K562 (cell line): ENCODE data around the gene HSD17B11. TPM values are rescaled to one million over a fixed set of nuclear protein-coding genes. Genes with fewer than 3 reads are reported as not detected.
A peak's percentile ranks its signal among the peaks of the same experiment; 100 is the strongest.

ENCODE experiments used
- ATAC-seq: fragments of 200-7000 bp; cut with Tn5 transposase; 3 replicates; pipeline ENCODE4 v1.9.1; 2020; ENCODE audit warnings: moderate library complexity
- BruUV-seq: library from RNA; stranded (reverse); fragments of 400-500 nt; replicated peaks from 2 replicates; lab custom pipeline; 2021; lab: Mats Ljungman, UMichigan
- CTCF ChIA-PET: fragments of 300-600 bp; formaldehyde crosslinking; extraction: SDS; loops from one replicate; lab custom pipeline; 2021; ENCODE audit warnings: low intra/inter-chr PET ratio; lab: Yijun Ruan, JAX
- POLR2A ChIA-PET: fragments of 300-600, 350-650 bp; sonication (Branson Sonifier 250); formaldehyde crosslinking; extraction: SDS; loops from one replicate; lab custom pipeline; 2021; ENCODE audit warnings: antibody characterized with exemption, inconsistent platforms; lab: Yijun Ruan, JAX
- DNase-seq, 4 experiments: peaks; one replicate each; pipeline versions ENCODE4 v3.0.0 to v3.0.0-alpha.2; 2011 to 2018; ENCODE audit warnings: low spot score in 3 of 4, mixed read lengths in 3 of 4; ENCODE audit errors: extremely low read depth in 1 of 4
- FAIRE-seq: peaks from 2 replicates; lab custom pipeline; 2011; peaks lifted over from hg19 to GRCh38; lab: Jason Lieb, UNC
- H2AFZ ChIP-seq: 2 replicates; pipeline ENCODE4 v1.6.0; 2011; ENCODE audit warnings: low read depth, low read length, control low read depth, inconsistent platforms
- H3K27ac ChIP-seq: fragments of 200-600 bp; 3 replicates; pipeline ENCODE4 v1.8.0; 2011; ENCODE audit warnings: low read depth, mild to moderate bottlenecking, control low read depth, inconsistent platforms, low read length, moderate library complexity, mixed read lengths; ENCODE audit errors: extremely low read depth
- H3K27me3 ChIP-seq, 2 experiments: fragments of 300-600 bp in 1 of 2; 2 replicates in 1 of 2; 3 replicates in 1 of 2; pipeline versions ENCODE4 v1.6.0 to v1.8.0; 2011; ENCODE audit warnings: inconsistent platforms in 2 of 2, low read length in 2 of 2, mild to moderate bottlenecking in 1 of 2, mixed read lengths in 1 of 2, moderate library complexity in 1 of 2; ENCODE audit not compliant: control insufficient read depth in 2 of 2, insufficient read depth in 2 of 2
- H3K36me3 ChIP-seq: fragments of 300-600 bp; 3 replicates; pipeline ENCODE4 v1.8.0; 2011; ENCODE audit warnings: mild to moderate bottlenecking, low read length, inconsistent platforms; ENCODE audit not compliant: control insufficient read depth, insufficient read depth
- H3K4me1 ChIP-seq, 2 experiments: fragments of 200-600 bp in 1 of 2; replicated peaks in 1 of 2; 2 replicates in 1 of 2; 3 replicates in 1 of 2; pipeline versions ENCODE4 v1.5.1 to v1.8.0; 2011; ENCODE audit warnings: inconsistent platforms in 2 of 2, low read length in 2 of 2, mild to moderate bottlenecking in 1 of 2, mixed read lengths in 1 of 2, moderate library complexity in 1 of 2; ENCODE audit not compliant: control insufficient read depth in 2 of 2, insufficient read depth in 2 of 2
- H3K4me2 ChIP-seq: 2 replicates; pipeline ENCODE4 v1.6.1; 2011; ENCODE audit warnings: low read length, control low read depth, inconsistent platforms, mixed read lengths; ENCODE audit not compliant: insufficient read depth
- H3K4me3 ChIP-seq: fragments of 200-600 bp; sonication (generic), shearing (Covaris generic); 2 replicates; pipeline ENCODE4 v1.5.1; 2016; ENCODE audit warnings: control low read depth, inconsistent platforms
- H3K79me2 ChIP-seq: fragments of 200-600 bp; 3 replicates; pipeline ENCODE4 v1.8.0; 2011; ENCODE audit warnings: low read length, inconsistent platforms; ENCODE audit not compliant: control insufficient read depth, insufficient read depth
- H3K9ac ChIP-seq, 2 experiments: 2 replicates each; pipeline versions ENCODE4 v1.6.0 to v1.6.1; 2011; ENCODE audit warnings: low read depth in 2 of 2, low read length in 2 of 2, control low read depth in 1 of 2, inconsistent platforms in 1 of 2, mild to moderate bottlenecking in 1 of 2, mixed read lengths in 1 of 2; ENCODE audit not compliant: insufficient read depth in 1 of 2
- H3K9me1 ChIP-seq: one replicate; pipeline ENCODE4 v1.6.0; 2011; ENCODE audit warnings: inconsistent platforms, mild to moderate bottlenecking, low read length, moderate library complexity; ENCODE audit not compliant: control insufficient read depth, insufficient read depth
- H3K9me3 ChIP-seq: replicated peaks from 2 replicates; pipeline ENCODE4 v1.5.1; 2011; ENCODE audit warnings: low read depth, low read length, inconsistent platforms; ENCODE audit not compliant: control insufficient read depth, insufficient read depth
- H4K20me1 ChIP-seq: replicated peaks from 2 replicates; pipeline ENCODE4 v1.6.1; 2011; ENCODE audit warnings: low read length, inconsistent platforms, mixed read lengths; ENCODE audit not compliant: control insufficient read depth, insufficient read depth
- HSF4 ChIP-seq: fragments of 250-450 bp; sonication (Bioruptor Pico); IDR thresholded peaks from 2 replicates; pipeline ENCODE4 v2.1.2; 2022; ENCODE audit warnings: mild to moderate bottlenecking, moderate library complexity, borderline replicate concordance
- JUN ChIP-seq, 2 experiments: sonication (generic) in 1 of 2; formaldehyde crosslinking in 1 of 2; IDR thresholded peaks; 2 replicates each; pipeline versions ENCODE4 v1.6.1 to v1.8.0; 2012 to 2022; ENCODE audit warnings: borderline replicate concordance in 2 of 2, mild to moderate bottlenecking in 2 of 2, improper control_type of control experiment in 1 of 2, low read depth in 1 of 2, low read length in 1 of 2, missing genetic modification reagents in 1 of 2
- OTX1 ChIP-seq: fragments of 450-650 bp; formaldehyde crosslinking; IDR thresholded peaks from 2 replicates; pipeline ENCODE4 v1.4.0; 2022; ENCODE audit warnings: mild to moderate bottlenecking
- PKNOX1 ChIP-seq: fragments of 450-650 bp; IDR thresholded peaks from 2 replicates; pipeline ENCODE4 v1.6.1; 2016
- RBM17 ChIP-seq: fragments of 200-400 bp; formaldehyde crosslinking; IDR thresholded peaks from 2 replicates; pipeline ENCODE4 v1.6.1; 2017; ENCODE audit warnings: low read depth, mild to moderate bottlenecking, low read length, borderline replicate concordance
- RBM34 ChIP-seq: fragments of 200-400 bp; formaldehyde crosslinking; IDR thresholded peaks from 2 replicates; pipeline ENCODE4 v1.6.1; 2018; ENCODE audit warnings: low read length, borderline replicate concordance; ENCODE audit not compliant: insufficient read depth
- XRCC4 ChIP-seq: IDR thresholded peaks from one replicate; pipeline ENCODE4 v1.6.1; 2011; ENCODE audit not compliant: insufficient read depth, insufficient read length; ENCODE audit errors: extremely low read depth
- YY1 ChIP-seq, 3 experiments: IDR thresholded peaks; 2 replicates each; pipeline ENCODE4 v1.6.1; 2011; ENCODE audit warnings: low read length in 2 of 3, mild to moderate bottlenecking in 2 of 3, moderate library complexity in 2 of 3, borderline replicate concordance in 1 of 3, control low read depth in 1 of 3, low read depth in 1 of 3; ENCODE audit not compliant: insufficient read depth in 3 of 3, insufficient replicate concordance in 2 of 3, control insufficient read depth in 1 of 3, insufficient read length in 1 of 3; ENCODE audit errors: extremely low read depth in 1 of 3
- WGBS: fragments of 100-300 bp; shearing (Covaris generic); methylation state at CpG from one replicate; pipeline ENCODE4 v1.1.6; 2016; ENCODE audit warnings: low coverage, mixed read lengths; ENCODE audit not compliant: insufficient coverage; ENCODE audit errors: missing lambda C conversion rate; 5-methylcytosine and 5-hydroxymethylcytosine counted together
- in situ Hi-C: fragments of 300-500 bp; cut with MboI; formaldehyde crosslinking; loops from 4 replicates; pipeline ENCODE4 v1.15.0; 2018; ENCODE audit warnings: inconsistent platforms, mixed read lengths
- intact Hi-C: fragments of 100-400 bp; cut with micrococcal nuclease; formaldehyde crosslinking; loops from 2 replicates; pipeline ENCODE4 v1.14.2; 2022
- polyA plus RNA-seq, 8 experiments: library from polyadenylated mRNA; depleted of rRNA in 4 of 8; stranded (reverse) in 5 of 8; unstranded in 3 of 8; fragments of >200 nt; fragmentation: Nextera tagmentation in 2 of 8; fragmentation: Illumina TruSeq in 1 of 8; extraction: Ambion mirVana in 2 of 8; extraction: Trizol in 1 of 8; gene quantifications; 2 replicates each; pipeline versions ENCODE4 v1.2.1 to v1.2.3, GENCODE V29; 2011 to 2014; ENCODE audit warnings: inconsistent platforms in 1 of 8, missing spikeins in 1 of 8
- total RNA-seq, 7 experiments: library from RNA; depleted of rRNA in 6 of 7; stranded (reverse); fragments of >200 nt in 6 of 7; fragmentation: Illumina TruSeq in 2 of 7; extraction: Trizol in 2 of 7; gene quantifications; 2 replicates each; pipeline versions ENCODE4 v1.2.1 to v1.2.3, GENCODE V29; 2011 to 2021; ENCODE audit warnings: low replicate concordance in 1 of 7
- TF ChIP-seq, protein P1 (sequence below): fragments of 450-650 bp; formaldehyde crosslinking; IDR thresholded peaks from 2 replicates; pipeline ENCODE4 v1.4.0; 2020; ENCODE audit warnings: mild to moderate bottlenecking
- TF ChIP-seq, protein P2 (sequence below): sonication (generic); formaldehyde crosslinking; IDR thresholded peaks from 2 replicates; pipeline ENCODE4 v1.8.1; 2023; ENCODE audit warnings: mild to moderate bottlenecking, missing genetic modification reagents

The HSD17B11 gene
- total and polyA plus RNA-seq, 9 of the 15 experiments (the other 6 are each of a cell fraction or from before 2014, with no cell fraction given) = 26.0 to 108 (median 81.0) TPM

DNA sequence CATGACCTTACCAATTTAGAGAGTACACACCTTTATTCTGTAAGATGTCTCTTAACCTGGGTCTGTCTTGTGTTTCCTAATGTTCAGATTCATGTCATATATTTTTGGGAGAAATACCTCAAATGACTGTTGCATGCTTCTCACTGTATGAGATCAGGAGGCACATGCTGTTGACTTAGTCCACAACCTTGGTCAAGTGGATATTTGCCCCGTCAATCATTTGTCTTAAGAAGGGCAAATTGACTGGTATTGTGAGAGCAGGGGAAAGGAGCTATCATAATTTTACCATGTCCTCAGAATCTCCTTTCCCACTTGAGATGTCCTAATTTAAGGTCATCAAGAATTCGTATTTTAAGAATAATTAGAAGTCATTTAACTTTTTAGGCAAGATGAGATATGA, 42.4 kb upstream of the HSD17B11 start:
- ChIA-PET CTCF (interaction anchor here (0.6 kb wide), 1 partner anchor 574 kb away, joined by 4 read pairs; no protein-coding TSS in a partner anchor), POLR2A (interaction anchor here (0.6 kb wide), 2 partner anchors 11 to 19 kb away, joined by 3 read pairs; partner anchors contain the start of gene NUDT9)
- no peak for TF ChIP-seq RBM17
- TF ChIP-seq HSF4 (CRISPR knock-in tag) = no peak
- TF ChIP-seq PKNOX1 = peak; percentile 59
- no peak for TF ChIP-seq RBM34
- Histone ChIP-seq H3K9me1 (no peaks in the 10 kb centered on the region), H2AFZ (no peak overlapping the region), H3K9ac (no peak overlapping the region), H3K4me1 (peaks cover 0 to 7% of the 10 kb centered on the region in 2 experiments; a peak in 4 of 5 replicates), H3K9me3 (no peaks in the 10 kb centered on the region), H4K20me1 (no peaks in the 10 kb centered on the region), H3K27me3 (no peaks in the 10 kb centered on the region), H3K79me2 (peaks cover 47% of the 10 kb centered on the region), H3K4me3 (no peak overlapping the region), H3K27ac (no peak overlapping the region), H3K36me3 (peaks cover 17% of the 10 kb centered on the region; the same call in 2 of the 3 replicates), H3K4me2 (no peak overlapping the region)
- DNase-seq (no peak), ATAC-seq (no peak), FAIRE-seq (peak; percentile 44)
- intact Hi-C loops (no loop called here), in situ Hi-C loops (no loop called here)
- BruUV-seq = no TSS peak
- 67% methylated on average over 2 of the region's 2 CpGs for WGBS

DNA sequence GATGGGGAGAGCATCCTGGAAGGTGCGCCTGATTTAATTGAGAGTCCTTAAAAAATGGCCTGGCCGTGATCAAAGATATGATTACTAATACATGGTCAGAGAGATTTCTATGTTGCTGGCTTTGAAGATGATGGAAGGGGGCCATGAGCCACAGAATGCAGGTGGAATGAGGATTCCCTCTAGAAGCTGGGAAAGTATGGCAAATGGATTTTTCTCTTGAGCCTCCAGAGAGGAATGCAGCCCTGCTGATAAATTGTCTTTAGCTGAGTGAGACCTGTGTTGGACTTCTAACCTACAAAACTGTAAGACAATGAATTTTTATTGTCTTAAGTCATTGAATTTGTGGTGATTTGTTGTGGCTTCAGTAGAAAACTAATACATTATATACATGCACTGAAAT, 39.0 kb upstream of the HSD17B11 start:
- CTCF ChIA-PET = no interaction called here
- no peak for FAIRE-seq
- in situ Hi-C loops = no loop called here
- TF ChIP-seq, protein P1, sequence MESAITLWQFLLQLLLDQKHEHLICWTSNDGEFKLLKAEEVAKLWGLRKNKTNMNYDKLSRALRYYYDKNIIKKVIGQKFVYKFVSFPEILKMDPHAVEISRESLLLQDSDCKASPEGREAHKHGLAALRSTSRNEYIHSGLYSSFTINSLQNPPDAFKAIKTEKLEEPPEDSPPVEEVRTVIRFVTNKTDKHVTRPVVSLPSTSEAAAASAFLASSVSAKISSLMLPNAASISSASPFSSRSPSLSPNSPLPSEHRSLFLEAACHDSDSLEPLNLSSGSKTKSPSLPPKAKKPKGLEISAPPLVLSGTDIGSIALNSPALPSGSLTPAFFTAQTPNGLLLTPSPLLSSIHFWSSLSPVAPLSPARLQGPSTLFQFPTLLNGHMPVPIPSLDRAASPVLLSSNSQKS = no peak
- TF ChIP-seq, protein P2, sequence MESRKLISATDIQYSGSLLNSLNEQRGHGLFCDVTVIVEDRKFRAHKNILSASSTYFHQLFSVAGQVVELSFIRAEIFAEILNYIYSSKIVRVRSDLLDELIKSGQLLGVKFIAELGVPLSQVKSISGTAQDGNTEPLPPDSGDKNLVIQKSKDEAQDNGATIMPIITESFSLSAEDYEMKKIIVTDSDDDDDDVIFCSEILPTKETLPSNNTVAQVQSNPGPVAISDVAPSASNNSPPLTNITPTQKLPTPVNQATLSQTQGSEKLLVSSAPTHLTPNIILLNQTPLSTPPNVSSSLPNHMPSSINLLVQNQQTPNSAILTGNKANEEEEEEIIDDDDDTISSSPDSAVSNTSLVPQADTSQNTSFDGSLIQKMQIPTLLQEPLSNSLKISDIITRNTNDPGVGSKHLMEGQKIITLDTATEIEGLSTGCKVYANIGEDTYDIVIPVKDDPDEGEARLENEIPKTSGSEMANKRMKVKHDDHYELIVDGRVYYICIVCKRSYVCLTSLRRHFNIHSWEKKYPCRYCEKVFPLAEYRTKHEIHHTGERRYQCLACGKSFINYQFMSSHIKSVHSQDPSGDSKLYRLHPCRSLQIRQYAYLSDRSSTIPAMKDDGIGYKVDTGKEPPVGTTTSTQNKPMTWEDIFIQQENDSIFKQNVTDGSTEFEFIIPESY (CRISPR knock-in tag) = no peak
- no peak for TF ChIP-seq XRCC4
- no peak for TF ChIP-seq JUN (IDR thresholded peaks at IDR 0.05; ENCODE audit: borderline replicate concordance, low read depth, low read length)
- no peak for TF ChIP-seq JUN (CRISPR knock-in tag; IDR thresholded peaks at IDR 0.05; ENCODE audit: borderline replicate concordance)
- TF ChIP-seq OTX1 (CRISPR knock-in tag) = no peak
- TF ChIP-seq YY1 (IDR thresholded peaks at IDR 0.05; ENCODE audit: borderline replicate concordance in 1 of 3, control insufficient read depth in 1 of 3, extremely low read depth in 1 of 3, insufficient read depth in 3 of 3, insufficient read length in 1 of 3, insufficient replicate concordance in 2 of 3, low read depth in 1 of 3, low read length in 2 of 3) = no peak

More for the DNA sequence above, 39.0 kb upstream of the HSD17B11 start:
- Histone ChIP-seq H3K9me3 (no peaks in the 10 kb centered on the region), H3K27me3 (no peaks in the 10 kb centered on the region), H3K79me2 (peaks cover 68% of the 10 kb centered on the region), H3K4me1 (peaks cover 0 to 7% of the 10 kb centered on the region in 2 experiments; a peak in 4 of 5 replicates), H3K27ac (no peak overlapping the region), H3K9ac (no peak overlapping the region), H3K4me3 (no peak overlapping the region), H3K9me1 (no peaks in the 10 kb centered on the region), H2AFZ (no peak overlapping the region), H4K20me1 (no peaks in the 10 kb centered on the region), H3K36me3 (peaks cover 2% of the 10 kb centered on the region; the same call in 2 of the 3 replicates), H3K4me2 (no peak overlapping the region)
- intact Hi-C loops = no loop called here
- no peak for ATAC-seq
- WGBS = 84% methylated on average over 2 of the region's 2 CpGs
- no peak for DNase-seq
- POLR2A ChIA-PET = no interaction called here
- no TSS peak for BruUV-seq
